Fibroblast of lung (primary cell): ENCODE data around the gene MTRFR. TPM values are rescaled to one million over a fixed set of nuclear protein-coding genes. Genes with fewer than 3 reads are reported as not detected.

Experiments used
- DNase-seq, 2 donors: peaks; one replicate each; pipeline versions ENCODE4 v3.0.0 to v3.0.0-alpha.2; 2010; ENCODE audit warnings: low read depth in 2 of 2
- H2AFZ ChIP-seq: 2 replicates; pipeline ENCODE4 v1.5.1; 2012; ENCODE audit warnings: low read length, control low read depth, inconsistent platforms
- H3K27ac ChIP-seq: 2 replicates; pipeline ENCODE4 v1.5.1; 2011; ENCODE audit warnings: low read length, control low read depth; ENCODE audit not compliant: insufficient read depth
- H3K27me3 ChIP-seq: 2 replicates; pipeline ENCODE4 v1.5.1; 2011; ENCODE audit warnings: mild to moderate bottlenecking, low read length; ENCODE audit not compliant: control insufficient read depth, insufficient read depth
- H3K36me3 ChIP-seq: 2 replicates; pipeline ENCODE4 v1.5.1; 2011; ENCODE audit warnings: low read length; ENCODE audit not compliant: control insufficient read depth, insufficient read depth
- H3K4me1 ChIP-seq: 2 replicates; pipeline ENCODE4 v1.5.1; 2011; ENCODE audit warnings: low read length; ENCODE audit not compliant: control insufficient read depth, insufficient read depth; ENCODE audit errors: extremely low read depth
- H3K4me2 ChIP-seq: 2 replicates; pipeline ENCODE4 v1.5.1; 2011; ENCODE audit warnings: low read length, control low read depth; ENCODE audit not compliant: insufficient read depth; ENCODE audit errors: extremely low read depth
- H3K4me3 ChIP-seq, 4 experiments: fragments of 200-600 bp in 1 of 4; sonication (generic) in 1 of 4; replicated peaks in 1 of 4; 2 replicates each; pipeline ENCODE4 v1.5.1; 2011 to 2016; ENCODE audit warnings: low read length in 4 of 4, low read depth in 3 of 4, mild to moderate bottlenecking in 3 of 4, control low read depth in 2 of 4, inconsistent platforms in 1 of 4, mixed read lengths in 1 of 4; ENCODE audit not compliant: insufficient read depth in 1 of 4; ENCODE audit errors: control extremely low read depth in 1 of 4
- H3K79me2 ChIP-seq: 2 replicates; pipeline ENCODE4 v1.5.1; 2012; ENCODE audit warnings: mild to moderate bottlenecking, low read length, inconsistent platforms; ENCODE audit not compliant: control insufficient read depth, insufficient read depth
- H3K9ac ChIP-seq: 2 replicates; pipeline ENCODE4 v1.5.1; 2011; ENCODE audit warnings: mild to moderate bottlenecking, low read length, control low read depth; ENCODE audit not compliant: insufficient read depth
- H3K9me3 ChIP-seq: 2 replicates; pipeline ENCODE4 v1.5.1; 2012; ENCODE audit warnings: low read depth, low read length; ENCODE audit not compliant: control insufficient read depth, insufficient read depth
- H4K20me1 ChIP-seq: 2 replicates; pipeline ENCODE4 v1.5.1; 2011; ENCODE audit warnings: low read length; ENCODE audit not compliant: control insufficient read depth, insufficient read depth; ENCODE audit errors: extremely low read depth
- EZH2 ChIP-seq: IDR thresholded peaks from 2 replicates; pipeline ENCODE4 v1.5.1; 2012; ENCODE audit warnings: low read length, control low read depth, mild to moderate bottlenecking; ENCODE audit errors: missing control alignments
- polyA plus RNA-seq, 2 donors: library from polyadenylated mRNA; depleted of rRNA in 1 of 2; stranded (reverse) in 1 of 2; unstranded in 1 of 2; fragments of >200 nt; gene quantifications; 2 replicates each; pipeline ENCODE4 v1.2.1, GENCODE V29; 2011 to 2012; ENCODE audit warnings: missing spikeins in 1 of 2
- total RNA-seq: library from RNA; depleted of rRNA; stranded (reverse); fragments of >200 nt; gene quantifications from 2 replicates; pipeline ENCODE4 v1.2.1, GENCODE V29; 2014
- TF ChIP-seq, protein P1 (sequence below), 2 donors: IDR thresholded peaks in 1 of 2; conservative IDR thresholded peaks in 1 of 2; 1 replicate in 1 of 2; 2 replicates in 1 of 2; pipeline ENCODE4 v1.5.1; 2011 to 2012; ENCODE audit warnings: low read length in 2 of 2, control low read depth in 1 of 2, inconsistent platforms in 1 of 2, low read depth in 1 of 2, mild to moderate bottlenecking in 1 of 2

MTRFR gene
- total and polyA plus RNA-seq, 2 donors (not counting 1 experiment from before 2014, with no cell fraction given): 10.4 to 17.5 TPM

DNA sequence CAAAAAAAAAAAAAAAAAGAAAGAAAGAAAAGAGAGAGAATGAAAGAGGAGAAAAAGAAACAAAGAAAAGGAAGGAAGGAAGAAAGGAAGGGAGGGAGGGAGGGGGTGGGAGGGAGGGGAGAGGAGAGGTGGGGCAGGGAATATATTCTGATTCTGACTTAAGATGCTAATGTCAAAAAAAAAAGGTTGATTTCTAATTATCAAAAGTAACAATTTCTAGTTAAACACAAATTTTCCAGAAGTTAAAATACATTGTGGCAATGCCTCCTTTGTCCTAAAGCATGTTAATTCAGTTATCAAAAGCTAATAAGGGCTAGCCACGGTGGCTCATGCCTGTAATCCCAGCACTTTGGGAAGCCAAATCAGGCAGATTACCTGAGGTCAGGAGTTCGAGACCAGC lies 7.8 kb upstream of the MTRFR start:
- no peaks in the 10 kb centered on the region for H4K20me1 ChIP-seq
- H2AFZ ChIP-seq: no peak overlapping the region
- DNase-seq: no peak
- TF ChIP-seq EZH2: no peak
- TF ChIP-seq, protein P1, sequence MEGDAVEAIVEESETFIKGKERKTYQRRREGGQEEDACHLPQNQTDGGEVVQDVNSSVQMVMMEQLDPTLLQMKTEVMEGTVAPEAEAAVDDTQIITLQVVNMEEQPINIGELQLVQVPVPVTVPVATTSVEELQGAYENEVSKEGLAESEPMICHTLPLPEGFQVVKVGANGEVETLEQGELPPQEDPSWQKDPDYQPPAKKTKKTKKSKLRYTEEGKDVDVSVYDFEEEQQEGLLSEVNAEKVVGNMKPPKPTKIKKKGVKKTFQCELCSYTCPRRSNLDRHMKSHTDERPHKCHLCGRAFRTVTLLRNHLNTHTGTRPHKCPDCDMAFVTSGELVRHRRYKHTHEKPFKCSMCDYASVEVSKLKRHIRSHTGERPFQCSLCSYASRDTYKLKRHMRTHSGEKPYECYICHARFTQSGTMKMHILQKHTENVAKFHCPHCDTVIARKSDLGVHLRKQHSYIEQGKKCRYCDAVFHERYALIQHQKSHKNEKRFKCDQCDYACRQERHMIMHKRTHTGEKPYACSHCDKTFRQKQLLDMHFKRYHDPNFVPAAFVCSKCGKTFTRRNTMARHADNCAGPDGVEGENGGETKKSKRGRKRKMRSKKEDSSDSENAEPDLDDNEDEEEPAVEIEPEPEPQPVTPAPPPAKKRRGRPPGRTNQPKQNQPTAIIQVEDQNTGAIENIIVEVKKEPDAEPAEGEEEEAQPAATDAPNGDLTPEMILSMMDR (conservative IDR thresholded peaks at IDR 0.05 in 1 of 2, IDR thresholded peaks at IDR 0.05 in 1 of 2; ENCODE audit: low read depth in 1 of 2, low read length in 2 of 2): no peak
- no peaks in the 10 kb centered on the region for H3K27me3 ChIP-seq
- H3K4me3 ChIP-seq: no peak overlapping the region
- H3K4me1 ChIP-seq: no peaks in the 10 kb centered on the region
- H3K36me3 ChIP-seq: peaks cover 5% of the 10 kb centered on the region
- H3K4me2 ChIP-seq: no peak overlapping the region
- no peak overlapping the region for H3K9ac ChIP-seq
- peaks cover 20% of the 10 kb centered on the region for H3K79me2 ChIP-seq
- H3K9me3 ChIP-seq: no peaks in the 10 kb centered on the region
- H3K27ac ChIP-seq: no peak overlapping the region

GRCh38 chr12:123227581-123228258 lies 5.5 kb upstream of the MTRFR start:
- DNase-seq: no peak
- H3K79me2 ChIP-seq: peaks cover 36% of the 10 kb centered on the region

GRCh38 chr12:123229051-123229450 lies 4.2 kb upstream of the MTRFR start:
- H3K4me3 ChIP-seq: no peak overlapping the region
- H3K36me3 ChIP-seq: peaks cover 2% of the 10 kb centered on the region
- H2AFZ ChIP-seq: no peak overlapping the region
- no peak for TF ChIP-seq EZH2
- TF ChIP-seq, protein P1 (conservative IDR thresholded peaks at IDR 0.05 in 1 of 2, IDR thresholded peaks at IDR 0.05 in 1 of 2; ENCODE audit: low read depth in 1 of 2, low read length in 2 of 2): no peak
- H3K27me3 ChIP-seq: no peaks in the 10 kb centered on the region
- DNase-seq: no peak
- no peak overlapping the region for H3K9ac ChIP-seq
- H3K4me2 ChIP-seq: no peak overlapping the region
- H3K9me3 ChIP-seq: no peaks in the 10 kb centered on the region
- no peak overlapping the region for H3K27ac ChIP-seq
- H4K20me1 ChIP-seq: no peaks in the 10 kb centered on the region
- no peaks in the 10 kb centered on the region for H3K4me1 ChIP-seq
- peaks cover 42% of the 10 kb centered on the region for H3K79me2 ChIP-seq

More at GRCh38 chr12:123227581-123228258, 5.5 kb upstream of the MTRFR start:
- H3K9ac ChIP-seq: no peak overlapping the region
- H3K36me3 ChIP-seq: peaks cover 4% of the 10 kb centered on the region
- H3K27me3 ChIP-seq: no peaks in the 10 kb centered on the region
- no peak overlapping the region for H2AFZ ChIP-seq
- TF ChIP-seq, protein P1 (conservative IDR thresholded peaks at IDR 0.05 in 1 of 2, IDR thresholded peaks at IDR 0.05 in 1 of 2; ENCODE audit: low read depth in 1 of 2, low read length in 2 of 2): no peak
- no peak for TF ChIP-seq EZH2
- no peak overlapping the region for H3K4me2 ChIP-seq
- H3K9me3 ChIP-seq: no peaks in the 10 kb centered on the region
- H3K4me1 ChIP-seq: no peaks in the 10 kb centered on the region
- no peaks in the 10 kb centered on the region for H4K20me1 ChIP-seq
- no peak overlapping the region for H3K4me3 ChIP-seq
- H3K27ac ChIP-seq: no peak overlapping the region
